Activated CD8-positive, alpha-beta T cell treated with anti-CD3 and anti-CD28 coated beads for 36 hours (primary cell): Measurements from ENCODE around the gene SMIM9. TPM values are rescaled to one million over a fixed set of nuclear protein-coding genes. Genes with fewer than 3 reads are reported as not detected.

ENCODE experiments used
- ATAC-seq: fragments of 200-7000 bp; cut with Tn5 transposase; one replicate; pipeline ENCODE4 v1.10.0; 2021; ENCODE audit warnings: mild to moderate bottlenecking, moderate library complexity
- CTCF ChIA-PET: fragments of 350-600 bp; sonication (Branson Sonifier 250); formaldehyde crosslinking; loops from one replicate; lab custom pipeline; 2021; ENCODE audit warnings: antibody characterized with exemption; lab: Charles Lee
- POLR2A ChIA-PET: fragments of 350-600 bp; sonication (Branson Sonifier 250); formaldehyde crosslinking; loops from one replicate; lab custom pipeline; 2021; ENCODE audit warnings: antibody characterized with exemption; lab: Charles Lee
- DNase-seq: peaks from one replicate; pipeline ENCODE4 v3.0.0-alpha.2; 2020
- H3K27ac Mint-ChIP-seq: one replicate; pipeline ENCODE4 v1.8.0; 2021; ENCODE audit warnings: mild to moderate bottlenecking, mixed read lengths
- H3K27me3 Mint-ChIP-seq: one replicate; pipeline ENCODE4 v1.8.0; 2021; ENCODE audit warnings: mixed read lengths
- H3K36me3 Mint-ChIP-seq: one replicate; pipeline ENCODE4 v1.8.0; 2021; ENCODE audit warnings: low read depth, mixed read lengths
- H3K4me1 Mint-ChIP-seq: one replicate; pipeline ENCODE4 v1.8.0; 2021; ENCODE audit warnings: low read depth, mixed read lengths
- H3K4me3 Mint-ChIP-seq: one replicate; pipeline ENCODE4 v1.8.0; 2021; ENCODE audit warnings: mild to moderate bottlenecking, moderate library complexity, mixed read lengths
- H3K9me3 Mint-ChIP-seq: one replicate; pipeline ENCODE4 v1.8.0; 2021; ENCODE audit warnings: mixed read lengths
- CTCF ChIP-seq: fragments of 200-600 bp; IDR thresholded peaks from one replicate; pipeline ENCODE4 v1.8.0; 2022; ENCODE audit warnings: antibody characterized with exemption, mild to moderate bottlenecking
- intact Hi-C: fragments of 100-400 bp; cut with micrococcal nuclease; formaldehyde crosslinking; loops from one replicate; pipeline ENCODE4 v1.10.0; 2022
- total RNA-seq, 2 experiments: library from RNA; stranded (reverse); gene quantifications; one replicate each; pipeline ENCODE4 v1.2.3, GENCODE V29; 2021

Gene SMIM9
- total RNA-seq, 2 experiments from 2014 or later, result not detected

DNA sequence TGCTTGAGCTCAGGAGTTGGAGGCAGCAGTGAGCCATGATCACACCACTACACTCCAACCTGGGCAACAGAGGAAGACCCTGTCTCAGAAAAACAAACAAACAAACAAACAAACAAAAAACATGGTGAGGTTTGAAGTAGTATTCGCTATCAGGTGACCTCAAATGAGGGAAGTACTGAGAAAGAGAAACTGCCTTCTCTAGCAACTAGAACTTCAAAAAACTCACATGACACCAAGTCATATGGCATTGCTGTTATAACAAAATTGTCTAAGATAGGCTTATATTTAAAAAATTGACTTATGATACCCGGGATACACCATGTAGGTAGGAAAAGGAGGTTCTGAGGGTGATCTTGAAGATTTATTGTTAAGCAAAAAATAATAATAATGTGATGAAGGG is 39.4 kb downstream of the SMIM9 start:
- Mint-ChIP-seq H3K27me3 (no peaks in the 10 kb centered on the region), H3K4me3 (no peak overlapping the region), H3K9me3 (no peaks in the 10 kb centered on the region), H3K27ac (no peak overlapping the region), H3K4me1 (peaks cover 27% of the 10 kb centered on the region), H3K36me3 (no peaks in the 10 kb centered on the region)
- TF ChIP-seq CTCF, result no peak
- ChIA-PET POLR2A (no interaction called here), CTCF (no interaction called here)
- intact Hi-C loops, result no loop called here
- ATAC-seq (no peak), DNase-seq (no peak)

DNA sequence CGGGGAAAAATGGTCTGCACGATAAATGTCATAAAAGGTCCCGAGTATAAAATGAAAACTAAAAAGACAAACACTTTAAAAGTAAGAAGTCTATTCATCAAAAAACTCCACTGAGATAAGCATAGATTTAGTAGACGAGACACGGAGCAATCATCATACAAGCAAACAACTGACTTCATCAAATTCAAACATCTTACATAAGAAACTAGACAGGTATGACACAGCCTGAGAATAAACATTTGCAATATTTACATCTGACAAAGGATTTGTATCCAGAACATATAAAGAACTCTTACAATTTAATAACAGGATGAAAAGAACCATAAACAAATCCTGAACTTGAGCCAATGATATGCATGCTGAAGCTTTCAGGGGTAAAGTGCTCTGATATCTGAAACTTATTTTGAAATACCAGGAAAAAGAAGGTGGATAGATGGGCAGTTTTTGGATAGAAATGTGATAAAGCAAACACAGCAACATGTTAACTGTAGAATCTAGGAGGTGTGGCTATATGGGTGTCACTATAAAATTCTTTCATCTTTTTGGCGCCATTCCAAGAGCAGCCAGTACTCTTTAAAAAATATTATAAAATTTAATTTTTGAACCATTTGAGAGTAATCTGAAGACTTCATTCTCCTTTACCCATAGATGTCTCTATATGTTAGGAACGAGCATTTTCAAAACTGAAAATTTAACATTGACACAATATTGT is 41.2 kb downstream of the SMIM9 start:
- no peaks in the 10 kb centered on the region for H3K27me3 Mint-ChIP-seq
- H3K27ac Mint-ChIP-seq, result no peak overlapping the region
- H3K9me3 Mint-ChIP-seq, result no peaks in the 10 kb centered on the region
- H3K4me3 Mint-ChIP-seq, result no peak overlapping the region
- peaks cover 13% of the 10 kb centered on the region for H3K4me1 Mint-ChIP-seq
- intact Hi-C loops, result no loop called here
- ATAC-seq (no peak), DNase-seq (no peak)
- no peak for TF ChIP-seq CTCF
- CTCF ChIA-PET, result no interaction called here
- POLR2A ChIA-PET, result no interaction called here
- no peaks in the 10 kb centered on the region for H3K36me3 Mint-ChIP-seq

GRCh38 chrX:154791939-154792338 is 42.5 kb downstream of the SMIM9 start:
- H3K36me3 Mint-ChIP-seq, result no peaks in the 10 kb centered on the region
- peak; percentile 56 for ATAC-seq
- no peak overlapping the region for H3K4me3 Mint-ChIP-seq
- H3K27ac Mint-ChIP-seq, result no peak overlapping the region
- no peaks in the 10 kb centered on the region for H3K27me3 Mint-ChIP-seq
- H3K9me3 Mint-ChIP-seq, result no peaks in the 10 kb centered on the region
- POLR2A ChIA-PET, result interaction anchor here (2.0 kb wide), 1 partner anchor 16 kb away, joined by 7 read pairs; no protein-coding TSS in a partner anchor
- peaks cover 13% of the 10 kb centered on the region for H3K4me1 Mint-ChIP-seq
- peak; percentile 60 for DNase-seq
- TF ChIP-seq CTCF, result no peak
- CTCF ChIA-PET, result no interaction called here
- intact Hi-C loops, result no loop called here

- Mint-ChIP-seq H3K27me3 (no peaks in the 10 kb centered on the region), H3K9me3 (no peaks in the 10 kb centered on the region), H3K36me3 (no peaks in the 10 kb centered on the region), H3K4me1 (peaks cover 10% of the 10 kb centered on the region), H3K27ac (no peak overlapping the region), H3K4me3 (no peak overlapping the region)
- intact Hi-C loops, result no loop called here
- DNase-seq (no peak), ATAC-seq (no peak)
- POLR2A ChIA-PET, result interaction anchor here (0.7 to 2.0 kb wide), 3 partner anchors 10 to 15 kb away, joined by 3 to 7 read pairs (median 4); no protein-coding TSS in a partner anchor
- no peak for TF ChIP-seq CTCF
- CTCF ChIA-PET, result interaction anchor here (1.0 kb wide), 1 partner anchor 9 kb away, joined by 3 read pairs; no protein-coding TSS in a partner anchor
These were observed 43.0 kb downstream of the SMIM9 start for GRCh38 chrX:154791467-154791866.

DNA sequence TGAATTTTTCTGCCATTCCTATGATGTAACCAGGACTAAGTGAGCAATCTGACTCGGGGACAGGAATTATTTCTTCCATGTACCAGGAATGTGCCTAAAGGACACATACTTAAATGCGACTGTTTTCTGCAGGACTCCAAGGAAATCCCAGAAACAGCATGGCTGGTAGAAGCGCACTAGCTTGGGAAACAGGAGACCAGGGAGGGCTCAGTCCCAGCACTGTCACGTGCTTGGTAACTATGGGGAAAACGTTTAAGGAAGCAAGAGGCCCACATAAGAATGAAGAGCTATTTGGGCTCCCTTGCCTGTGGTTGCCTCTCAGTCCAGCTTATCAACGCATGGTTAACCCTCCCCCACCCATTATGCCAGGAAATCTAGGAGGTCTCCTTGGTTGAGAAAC is 48.7 kb downstream of the SMIM9 start:
- CTCF ChIA-PET, result no interaction called here
- POLR2A ChIA-PET, result no interaction called here

More for the DNA sequence above, 48.7 kb downstream of the SMIM9 start:
- no peak for ATAC-seq
- H3K27me3 Mint-ChIP-seq, result no peaks in the 10 kb centered on the region
- intact Hi-C loops, result no loop called here
- no peak overlapping the region for H3K27ac Mint-ChIP-seq
- no peaks in the 10 kb centered on the region for H3K9me3 Mint-ChIP-seq
- H3K4me3 Mint-ChIP-seq, result no peak overlapping the region
- H3K4me1 Mint-ChIP-seq, result peaks cover 20% of the 10 kb centered on the region
- no peak for DNase-seq
- no peak for TF ChIP-seq CTCF
- H3K36me3 Mint-ChIP-seq, result peaks cover 5% of the 10 kb centered on the region
